GM23338 (cell line): Measurements from ENCODE around the gene IRF2. TPM values are rescaled to one million over a fixed set of nuclear protein-coding genes. Genes with fewer than 3 reads are reported as not detected.
A peak's percentile ranks its signal among the peaks of the same experiment; 100 is the strongest.

Source experiments
- ATAC-seq: fragments of 200-7000 bp; cut with Tn5 transposase; 3 replicates; pipeline ENCODE4 v1.9.1; 2020
- DNase-seq: peaks from one replicate; pipeline ENCODE4 v3.0.0-alpha.2; 2015; ENCODE audit warnings: low spot score
- H2AFZ ChIP-seq: fragments of 200-600 bp; sonication (generic); 2 replicates; pipeline ENCODE4 v1.8.0; 2016; ENCODE audit warnings: antibody characterized with exemption, mild to moderate bottlenecking, moderate library complexity
- H3F3A ChIP-seq: fragments of 200-600 bp; sonication (generic); replicated peaks from 2 replicates; pipeline ENCODE4 v1.8.0; 2017; ENCODE audit warnings: antibody characterized with exemption, mixed run types, low read depth
- H3K27ac ChIP-seq: fragments of 200-600 bp; sonication (generic); 2 replicates; pipeline ENCODE4 v1.6.1; 2016; ENCODE audit warnings: low read depth
- H3K27me3 ChIP-seq: fragments of 200-600 bp; sonication (generic); 2 replicates; pipeline ENCODE4 v1.8.0; 2016; ENCODE audit warnings: mild to moderate bottlenecking, mixed run types, moderate library complexity; ENCODE audit not compliant: insufficient read depth
- H3K36me3 ChIP-seq: fragments of 200-600 bp; sonication (generic); 2 replicates; pipeline ENCODE4 v1.8.0; 2016; ENCODE audit warnings: mild to moderate bottlenecking; ENCODE audit not compliant: insufficient read depth
- H3K4me1 ChIP-seq: fragments of 200-600 bp; sonication (generic); 2 replicates; pipeline ENCODE4 v1.8.0; 2016; ENCODE audit warnings: mild to moderate bottlenecking, moderate library complexity; ENCODE audit not compliant: insufficient read depth
- H3K4me2 ChIP-seq: fragments of 200-600 bp; sonication (generic); 2 replicates; pipeline ENCODE4 v1.7.1; 2017; ENCODE audit warnings: mixed run types
- H3K4me3 ChIP-seq: fragments of 200-600 bp; sonication (generic); 2 replicates; pipeline ENCODE4 v1.6.1; 2016; ENCODE audit warnings: mixed run types
- H3K79me2 ChIP-seq: fragments of 200-600 bp; sonication (generic); replicated peaks from 2 replicates; pipeline ENCODE4 v1.8.0; 2017; ENCODE audit warnings: mild to moderate bottlenecking; ENCODE audit not compliant: insufficient read depth
- H3K9me2 ChIP-seq: fragments of 200-600 bp; sonication (generic); 2 replicates; pipeline ENCODE4 v1.8.0; 2017; ENCODE audit not compliant: insufficient read depth
- H4K20me1 ChIP-seq: fragments of 200-600 bp; sonication (generic); replicated peaks from 2 replicates; pipeline ENCODE4 v1.8.0; 2017; ENCODE audit warnings: mild to moderate bottlenecking; ENCODE audit not compliant: insufficient read depth
- H3K27ac Mint-ChIP-seq: 2 replicates; pipeline ENCODE4 v1.8.0; 2020; ENCODE audit warnings: inconsistent platforms, mild to moderate bottlenecking, moderate library complexity, mixed read lengths
- H3K27me3 Mint-ChIP-seq: 3 replicates; pipeline ENCODE4 v1.8.0; 2022; ENCODE audit warnings: low read depth, mild to moderate bottlenecking, moderate library complexity, mixed read lengths, inconsistent platforms; ENCODE audit not compliant: insufficient read depth, poor library complexity
- H3K36me3 Mint-ChIP-seq: 3 replicates; pipeline ENCODE4 v1.8.0; 2021; ENCODE audit warnings: low read depth, mild to moderate bottlenecking, inconsistent platforms, moderate library complexity, mixed read lengths
- H3K4me1 Mint-ChIP-seq: 3 replicates; pipeline ENCODE4 v1.8.0; 2020; ENCODE audit warnings: mild to moderate bottlenecking, inconsistent platforms, mixed read lengths
- H3K4me3 Mint-ChIP-seq: 3 replicates; pipeline ENCODE4 v1.8.0; 2021; ENCODE audit warnings: moderate library complexity, mild to moderate bottlenecking, inconsistent platforms, mixed read lengths
- H3K9me3 Mint-ChIP-seq: 3 replicates; pipeline ENCODE4 v1.8.0; 2020; ENCODE audit warnings: moderate library complexity, mild to moderate bottlenecking, inconsistent platforms, mixed read lengths
- CREB1 ChIP-seq: fragments of 250-450 bp; sonication (Bioruptor Pico); IDR thresholded peaks from 2 replicates; pipeline ENCODE4 v1.5.0; 2020; ENCODE audit warnings: low read depth, mild to moderate bottlenecking, moderate library complexity
- CTCF ChIP-seq, 2 experiments: fragments of 200-600 bp in 1 of 2; sonication (generic) in 1 of 2; conservative IDR thresholded peaks; 2 replicates each; pipeline versions ENCODE4 v1.5.1 to v1.6.1; 2016 to 2017; ENCODE audit warnings: antibody characterized with exemption in 2 of 2, low read depth in 2 of 2, mild to moderate bottlenecking in 2 of 2, moderate library complexity in 1 of 2
- ETS1 ChIP-seq: IDR thresholded peaks from 2 replicates; pipeline ENCODE4 v1.6.1; 2016; ENCODE audit warnings: antibody characterized with exemption
- EZH2 ChIP-seq: fragments of 200-600 bp; sonication (generic); IDR thresholded peaks from one replicate; pipeline ENCODE4 v1.8.0; 2017; ENCODE audit warnings: antibody characterized with exemption, mild to moderate bottlenecking, low read depth; ENCODE audit not compliant: unreplicated experiment
- EZH2phosphoT487 ChIP-seq: fragments of 200-600 bp; sonication (generic); IDR thresholded peaks from one replicate; pipeline ENCODE4 v1.8.1; 2018; ENCODE audit warnings: antibody characterized with exemption; ENCODE audit not compliant: unreplicated experiment
- JUNB ChIP-seq: IDR thresholded peaks from one replicate; pipeline ENCODE4 v1.6.1; 2016; ENCODE audit warnings: antibody characterized with exemption; ENCODE audit not compliant: unreplicated experiment
- NANOG ChIP-seq: IDR thresholded peaks from 2 replicates; pipeline ENCODE4 v1.6.1; 2016; ENCODE audit warnings: antibody characterized with exemption, borderline replicate concordance
- POLR2AphosphoS5 ChIP-seq: IDR thresholded peaks from 2 replicates; pipeline ENCODE4 v1.6.1; 2016; ENCODE audit warnings: antibody characterized with exemption, low read depth
- REST ChIP-seq: IDR thresholded peaks from one replicate; pipeline ENCODE4 v1.6.1; 2018; ENCODE audit warnings: antibody characterized with exemption; ENCODE audit not compliant: unreplicated experiment
- ZNF114 ChIP-seq: fragments of 250-450 bp; sonication (Bioruptor Pico); IDR thresholded peaks from 2 replicates; pipeline ENCODE4 v1.5.0; 2020; ENCODE audit warnings: mild to moderate bottlenecking, moderate library complexity
- ZNF331 ChIP-seq: fragments of 250-450 bp; sonication (Bioruptor Pico); IDR thresholded peaks from 2 replicates; pipeline ENCODE4 v1.5.0; 2020; ENCODE audit warnings: low read depth, mild to moderate bottlenecking, moderate library complexity
- polyA plus RNA-seq: library from polyadenylated mRNA; unstranded; fragments of >200 nt; fragmentation: Nextera tagmentation; extraction: Ambion mirVana; gene quantifications from 2 replicates; pipeline ENCODE4 v1.2.1, GENCODE V29; 2016
- total RNA-seq: library from RNA; depleted of rRNA; stranded (reverse); fragments of >200 nt; shearing (Covaris generic); gene quantifications from 2 replicates; pipeline ENCODE4 v1.2.3, GENCODE V29; 2014

Gene IRF2
- total and polyA plus RNA-seq, 2 experiments from 2014 or later, result 14.7 to 15.0 TPM

GRCh38 chr4:184395971-184396391, 78.4 kb downstream of the IRF2 start:
- no peak overlapping the region for H3K4me3 Mint-ChIP-seq
- TF ChIP-seq ZNF114 (CRISPR knock-in tag) (no peak), POLR2AphosphoS5 (no peak), REST (no peak), NANOG (no peak), EZH2 (no peak), JUNB (no peak), CTCF (conservative IDR thresholded peaks at IDR 0.05; ENCODE audit: low read depth in 2 of 2) (no peak), ZNF331 (CRISPR knock-in tag) (no peak), EZH2phosphoT487 (no peak), CREB1 (CRISPR knock-in tag) (no peak)
- H3K4me1 Mint-ChIP-seq, result peaks cover 21% of the 10 kb centered on the region
- Histone ChIP-seq H3K4me2 (no peak overlapping the region), H2AFZ (no peak overlapping the region), H3K9me2 (no peaks in the 10 kb centered on the region), H3K36me3 (peaks cover 12% of the 10 kb centered on the region; the same call in 1 of the 2 replicates), H3K79me2 (no peaks in the 10 kb centered on the region), H3F3A (no peaks in the 10 kb centered on the region), H3K27me3 (no peaks in the 10 kb centered on the region), H4K20me1 (no peaks in the 10 kb centered on the region), H3K4me3 (no peak overlapping the region), H3K4me1 (peaks cover 6% of the 10 kb centered on the region; the same call in 1 of the 2 replicates), H3K27ac (0 out of 2 replicates have a peak overlapping the region, but pooled peaks have one; percentile 57)
- H3K27me3 Mint-ChIP-seq, result no peaks in the 10 kb centered on the region
- 0 out of 2 replicates have a peak overlapping the region, but pooled peaks have one; percentile 48 for H3K27ac Mint-ChIP-seq
- ATAC-seq (no peak), DNase-seq (no peak)
- H3K9me3 Mint-ChIP-seq, result no peaks in the 10 kb centered on the region; the same call in 2 of the 3 replicates
- peaks cover 69% of the 10 kb centered on the region for H3K36me3 Mint-ChIP-seq

GRCh38 chr4:184395451-184395917, 78.9 kb downstream of the IRF2 start:
- no peaks in the 10 kb centered on the region for H3K9me2 ChIP-seq
- H3K4me3 ChIP-seq, result no peak overlapping the region
- H3K27ac ChIP-seq, result 0 out of 2 replicates have a peak overlapping the region, but pooled peaks have one; percentile 57
- peaks cover 20% of the 10 kb centered on the region for H3K4me1 Mint-ChIP-seq
- no peak overlapping the region for H3K4me2 ChIP-seq
- peaks cover 14% of the 10 kb centered on the region; the same call in 1 of the 2 replicates for H3K36me3 ChIP-seq
- no peak overlapping the region for H2AFZ ChIP-seq
- peaks cover 10% of the 10 kb centered on the region for H3K4me1 ChIP-seq
- no peaks in the 10 kb centered on the region for H4K20me1 ChIP-seq
- ATAC-seq, result no peak
- 0 out of 2 replicates have a peak overlapping the region, but pooled peaks have one; percentile 26 for H3K27ac Mint-ChIP-seq
- H3K27me3 Mint-ChIP-seq, result no peaks in the 10 kb centered on the region
- DNase-seq, result no peak
- H3K36me3 Mint-ChIP-seq, result peaks cover 67% of the 10 kb centered on the region
- H3K4me3 Mint-ChIP-seq, result no peak overlapping the region
- TF ChIP-seq NANOG (no peak), CREB1 (CRISPR knock-in tag) (no peak), ZNF331 (CRISPR knock-in tag) (no peak), ETS1 (no peak), ZNF114 (CRISPR knock-in tag) (no peak)
- H3K27me3 ChIP-seq, result no peaks in the 10 kb centered on the region
- H3K9me3 Mint-ChIP-seq, result no peaks in the 10 kb centered on the region; the same call in 2 of the 3 replicates
- no peaks in the 10 kb centered on the region for H3K79me2 ChIP-seq
- no peaks in the 10 kb centered on the region for H3F3A ChIP-seq
